Loucy (cell line): Measurements from ENCODE around the gene SMIM5.
A peak's percentile ranks its signal among the peaks of the same experiment; 100 is the strongest.

ENCODE experiments used
- H2AFZ ChIP-seq: fragments of 200-600 bp; sonication (generic); 2 replicates; pipeline ENCODE4 v1.6.0; 2016; ENCODE audit warnings: antibody characterized with exemption, mild to moderate bottlenecking, low read length, moderate library complexity
- H3F3A ChIP-seq: fragments of 200-600 bp; 2 replicates; pipeline ENCODE4 v1.6.0; 2016; ENCODE audit warnings: antibody characterized with exemption, low read depth, mild to moderate bottlenecking
- H3K27me3 ChIP-seq: fragments of 200-600 bp; sonication (generic); 2 replicates; pipeline ENCODE4 v1.6.1; 2014; ENCODE audit warnings: low read length, mild to moderate bottlenecking; ENCODE audit not compliant: insufficient read depth, poor library complexity, severe bottlenecking
- H3K36me3 ChIP-seq: fragments of 200-600 bp; sonication (generic); 2 replicates; pipeline ENCODE4 v1.6.1; 2016; ENCODE audit warnings: low read length; ENCODE audit not compliant: insufficient read depth
- H3K4me1 ChIP-seq: fragments of 200-600 bp; sonication (generic); 2 replicates; pipeline ENCODE4 v1.5.1; 2014; ENCODE audit warnings: low read length, mild to moderate bottlenecking; ENCODE audit not compliant: insufficient read depth, poor library complexity, severe bottlenecking
- H3K4me2 ChIP-seq: fragments of 200-600 bp; sonication (generic); 2 replicates; pipeline ENCODE4 v1.6.0; 2014; ENCODE audit warnings: antibody characterized with exemption, low read length, low read depth, mild to moderate bottlenecking; ENCODE audit not compliant: poor library complexity, severe bottlenecking
- H3K4me3 ChIP-seq: fragments of 200-600 bp; sonication (generic); 2 replicates; pipeline ENCODE4 v1.5.1; 2014; ENCODE audit warnings: low read length, mild to moderate bottlenecking, mixed read lengths; ENCODE audit not compliant: poor library complexity, severe bottlenecking
- H3K79me2 ChIP-seq: fragments of 200-600 bp; sonication (generic); 2 replicates; pipeline ENCODE4 v1.6.1; 2014; ENCODE audit warnings: low read length; ENCODE audit not compliant: insufficient read depth
- H3K9ac ChIP-seq: fragments of 200-600 bp; sonication (generic); 2 replicates; pipeline ENCODE4 v1.6.0; 2014; ENCODE audit warnings: mild to moderate bottlenecking, low read depth, low read length, moderate library complexity; ENCODE audit not compliant: poor library complexity, severe bottlenecking
- H3K9me2 ChIP-seq: fragments of 200-600 bp; sonication (generic); replicated peaks from 2 replicates; pipeline ENCODE4 v1.6.1; 2016; ENCODE audit warnings: low read depth, low read length, mixed read lengths
- H3K9me3 ChIP-seq: fragments of 200-600 bp; sonication (generic); 2 replicates; pipeline ENCODE4 v1.6.1; 2014; ENCODE audit warnings: mild to moderate bottlenecking, antibody characterized with exemption, low read length, low read depth; ENCODE audit not compliant: insufficient read depth
- H4K20me1 ChIP-seq: fragments of 200-600 bp; sonication (generic); 2 replicates; pipeline ENCODE4 v1.6.0; 2014; ENCODE audit warnings: antibody characterized with exemption, low read length, mild to moderate bottlenecking; ENCODE audit not compliant: insufficient read depth, poor library complexity, severe bottlenecking
- CTCF ChIP-seq: fragments of 200-600 bp; sonication (generic); conservative IDR thresholded peaks from 2 replicates; pipeline ENCODE4 v1.5.1; 2014; ENCODE audit warnings: mild to moderate bottlenecking, antibody characterized with exemption, low read length
- EZH2phosphoT487 ChIP-seq: fragments of 200-600 bp; IDR thresholded peaks from 2 replicates; pipeline ENCODE4 v1.6.1; 2018; ENCODE audit warnings: antibody characterized with exemption, mild to moderate bottlenecking, moderate library complexity, borderline replicate concordance

SMIM5 gene

GRCh38 chr17:75666959-75667790 lies 33.9 kb downstream of the SMIM5 start, which contains the start of the genes RECQL5 and SAP30BP:
TSS of gene RECQL5 (minus strand) at chr17:75667154. CDS start at chr17:75666557, 597 bp downstream.
TSS of gene SAP30BP (plus strand) at chr17:75667338. CDS start at chr17:75667373, 35 bp downstream.
- no peaks in the 10 kb centered on the region for H3K27me3 ChIP-seq
- H3K4me2 ChIP-seq: peak within 1 kb of the TSS; percentile 99
- H4K20me1 ChIP-seq: peaks cover 14% of the 10 kb centered on the region
- no peaks in the 10 kb centered on the region for H3K9me2 ChIP-seq
- peaks cover 20% of the 10 kb centered on the region; the same call in 1 of the 2 replicates for H3K36me3 ChIP-seq
- peaks cover 64% of the 10 kb centered on the region for H3K79me2 ChIP-seq
- peak within 1 kb of the TSS; percentile 69 for H2AFZ ChIP-seq
- H3K9ac ChIP-seq: peak within 1 kb of the TSS; percentile 86
- peaks cover 35% of the 10 kb centered on the region for H3K4me1 ChIP-seq
- H3K9me3 ChIP-seq: no peaks in the 10 kb centered on the region
- peak within 1 kb of the TSS; percentile 92 for H3K4me3 ChIP-seq
- TF ChIP-seq CTCF: no peak
- no peak for TF ChIP-seq EZH2phosphoT487
- no peaks in the 10 kb centered on the region for H3F3A ChIP-seq

DNA sequence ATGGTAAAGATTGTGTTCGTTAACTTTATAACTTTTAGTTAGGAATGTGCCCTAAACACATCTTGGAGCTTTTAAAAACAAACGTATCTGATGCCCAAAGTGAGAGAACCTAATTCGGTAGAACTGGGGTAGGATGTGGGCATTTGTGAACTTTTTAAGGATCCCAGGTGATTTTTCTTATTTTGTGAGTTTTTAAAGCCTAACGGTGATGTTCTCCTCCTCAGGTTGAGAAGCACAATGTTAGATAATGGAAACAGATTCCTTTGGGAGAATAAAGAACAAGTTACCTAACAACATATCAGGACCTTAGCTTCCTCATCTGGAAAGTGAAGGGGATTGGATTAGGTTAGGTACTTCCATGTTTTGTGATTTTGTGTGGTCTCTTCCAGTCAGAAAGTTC lies 34.6 kb downstream of the SMIM5 start:
- H3K79me2 ChIP-seq: peaks cover 70% of the 10 kb centered on the region
- H3K4me3 ChIP-seq: peak overlapping the region; percentile 92
- H3K4me1 ChIP-seq: peaks cover 35% of the 10 kb centered on the region
- TF ChIP-seq CTCF: no peak
- TF ChIP-seq EZH2phosphoT487: no peak
- peaks cover 25% of the 10 kb centered on the region; the same call in 1 of the 2 replicates for H3K36me3 ChIP-seq
- H3K4me2 ChIP-seq: peak overlapping the region; percentile 99
- H3K9ac ChIP-seq: peak overlapping the region; percentile 86
- no peaks in the 10 kb centered on the region for H3F3A ChIP-seq
- H3K9me3 ChIP-seq: no peaks in the 10 kb centered on the region
- H4K20me1 ChIP-seq: peaks cover 14% of the 10 kb centered on the region
- H2AFZ ChIP-seq: peak overlapping the region; percentile 66
- H3K9me2 ChIP-seq: no peaks in the 10 kb centered on the region
- H3K27me3 ChIP-seq: no peaks in the 10 kb centered on the region

- Histone ChIP-seq H3K79me2 (peaks cover 70% of the 10 kb centered on the region), H3K9ac (peak overlapping the region; percentile 86), H3K4me3 (peak overlapping the region; percentile 92), H3K9me2 (no peaks in the 10 kb centered on the region), H3K9me3 (no peaks in the 10 kb centered on the region), H3K4me2 (peak overlapping the region; percentile 99), H4K20me1 (peaks cover 14% of the 10 kb centered on the region), H3K36me3 (peaks cover 30% of the 10 kb centered on the region; the same call in 1 of the 2 replicates), H3F3A (no peaks in the 10 kb centered on the region), H3K27me3 (no peaks in the 10 kb centered on the region), H3K4me1 (peaks cover 35% of the 10 kb centered on the region), H2AFZ (no peak overlapping the region)
- TF ChIP-seq EZH2phosphoT487 (no peak), CTCF (no peak)
Observed at GRCh38 chr17:75668489-75668888, 35.3 kb downstream of the SMIM5 start.
